Measurements from ENCODE around the gene CD82.

CD82 gene

DNA sequence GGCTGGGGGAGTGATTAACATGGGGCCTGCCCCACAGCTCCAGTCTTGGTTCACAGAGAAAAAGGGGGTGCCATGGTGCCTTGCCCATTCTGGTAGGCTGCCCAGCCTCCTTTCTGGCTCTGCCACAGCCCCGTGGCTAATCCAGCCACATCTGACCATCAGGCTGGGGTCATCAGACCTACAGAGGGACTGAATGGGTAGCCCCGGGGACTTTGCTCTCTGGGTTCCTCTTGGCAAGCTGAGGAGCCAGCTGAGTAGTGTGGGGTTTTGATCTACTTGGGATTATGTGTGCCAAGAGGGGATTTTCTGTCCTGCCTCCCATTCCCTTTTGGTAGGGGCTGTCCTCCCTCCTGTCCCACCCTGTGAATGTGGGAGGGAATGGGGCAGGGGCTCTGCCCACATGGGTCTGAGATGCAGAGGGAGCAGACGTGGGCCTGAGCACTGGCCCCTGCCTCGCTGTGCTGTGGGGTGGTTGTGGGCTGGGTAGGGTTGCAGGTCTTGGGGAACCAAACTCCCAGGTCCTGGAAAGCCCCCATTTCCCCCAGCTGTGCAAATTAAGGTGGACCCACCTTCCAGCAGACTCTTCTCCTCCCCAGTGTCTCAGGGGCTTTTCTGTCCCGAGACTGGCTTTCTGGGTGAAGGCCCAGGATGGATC, 32.0 kb downstream of the CD82 start:
- DNase-seq (ENCODE audit: low read depth in 2 of 2, low spot score in 1 of 2), result no peak

DNA sequence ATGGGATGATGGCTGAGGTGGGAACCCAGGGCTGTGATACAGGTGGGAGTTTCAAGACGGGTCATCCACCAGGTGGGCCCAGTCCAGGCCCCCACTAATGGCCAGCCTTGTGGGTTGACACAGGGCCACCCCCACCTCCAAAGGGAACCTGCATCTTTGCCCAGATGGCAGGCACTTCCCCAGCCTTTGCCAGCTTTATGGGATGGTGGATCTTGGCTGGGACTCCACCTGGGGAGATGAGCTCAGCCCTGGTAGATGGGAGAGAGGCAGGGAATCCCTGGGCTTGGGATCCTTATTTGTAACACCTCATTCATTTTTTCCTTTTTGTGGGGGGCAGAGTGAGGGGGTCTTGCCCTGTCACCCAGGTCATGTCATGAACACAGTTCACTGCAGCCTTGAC, 33.4 kb downstream of the CD82 start:
- DNase-seq (ENCODE audit: low read depth in 2 of 2, low spot score in 1 of 2), result no peak

DNA sequence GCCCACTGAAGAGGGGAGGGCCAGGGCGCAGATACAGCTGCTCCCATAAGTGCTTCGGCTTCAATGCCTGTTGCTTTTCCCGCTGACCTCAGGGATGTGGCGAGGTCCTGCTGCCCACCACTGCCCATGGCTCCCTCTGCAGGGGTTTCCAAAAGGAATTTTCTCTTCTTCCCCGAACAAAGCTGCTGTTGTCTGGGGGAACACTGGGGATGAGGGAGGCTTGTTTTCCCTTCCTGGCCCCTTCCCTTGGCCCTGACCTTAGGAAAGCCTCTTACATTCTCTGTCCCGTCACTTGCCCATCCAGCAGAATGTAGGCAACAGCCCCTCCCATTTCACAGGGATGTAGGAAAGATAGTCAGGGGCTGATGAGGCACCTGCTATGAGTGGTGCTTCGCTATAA, 34.8 kb downstream of the CD82 start:
- no peak for DNase-seq (ENCODE audit: low read depth in 2 of 2, low spot score in 1 of 2)

DNA sequence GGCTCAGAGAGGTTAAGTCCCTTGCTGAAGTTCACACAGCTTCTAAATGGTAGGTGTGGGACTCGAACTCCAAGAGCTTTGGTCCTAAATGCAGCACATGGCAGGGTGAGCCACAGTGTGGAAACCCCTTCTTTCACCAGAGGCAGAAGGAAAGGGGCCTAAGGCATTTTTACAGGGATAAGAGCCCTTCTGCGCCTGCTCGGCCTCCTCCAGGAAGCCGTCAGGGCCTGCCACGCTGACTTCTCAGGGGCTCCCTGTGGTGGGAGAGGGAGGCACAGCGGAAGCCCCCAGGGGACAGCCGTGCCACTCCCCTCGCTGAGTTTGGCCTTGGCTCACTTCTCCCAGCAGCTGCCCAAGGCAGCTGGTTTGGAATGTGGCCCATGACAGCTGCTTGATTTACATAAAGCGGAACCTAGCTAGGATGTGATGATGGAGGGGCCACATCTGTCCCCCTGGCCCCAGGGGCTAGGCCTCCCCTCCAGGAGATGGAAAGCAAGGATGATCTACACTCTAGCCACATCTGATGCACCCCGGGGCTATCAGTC, 35.4 kb downstream of the CD82 start:
- DNase-seq (ENCODE audit: low read depth in 2 of 2, low spot score in 1 of 2), result no peak

DNA sequence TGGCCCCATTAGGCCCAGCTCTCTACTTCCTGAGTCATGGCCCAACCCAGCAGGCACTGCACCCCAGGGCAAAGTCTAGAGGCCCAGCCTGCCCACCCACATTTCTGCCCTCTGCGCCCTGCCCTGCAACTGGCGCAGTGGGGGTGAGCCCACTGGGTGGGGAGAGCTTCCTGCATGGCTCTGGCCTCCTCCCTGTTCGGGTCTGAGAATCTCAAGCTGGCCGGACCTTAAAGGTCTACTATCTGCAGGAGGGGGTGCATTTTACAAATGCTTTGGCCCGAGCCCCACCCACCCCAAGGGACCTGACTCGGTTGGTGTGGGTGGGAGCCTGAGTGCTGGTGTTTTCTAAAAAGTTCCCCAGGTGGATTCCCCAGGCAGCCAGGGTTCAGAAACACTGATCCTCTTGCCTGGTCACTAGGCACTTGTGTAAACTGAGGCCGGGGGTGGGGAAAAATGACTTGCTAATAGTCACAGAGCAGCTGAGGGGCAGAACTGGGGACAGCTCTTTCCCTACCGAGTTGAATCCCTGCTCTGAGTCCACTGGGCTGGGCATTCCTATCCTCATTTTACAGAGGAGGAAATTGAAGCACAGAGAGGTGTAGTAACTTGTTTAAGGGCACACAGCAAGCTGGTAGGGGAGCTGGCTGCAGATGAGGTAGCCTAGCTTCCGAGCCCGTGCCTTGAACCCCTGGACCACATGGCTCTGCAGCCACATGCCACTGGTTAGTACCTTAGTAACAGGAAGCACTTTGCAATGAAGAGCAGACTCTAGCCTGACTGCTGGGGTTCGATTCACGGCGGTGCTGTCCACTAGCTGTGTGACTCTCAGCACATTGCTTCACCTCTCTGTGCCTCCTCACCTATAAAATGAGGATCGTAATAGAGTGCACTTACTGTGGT, 36.3 kb downstream of the CD82 start:
- DNase-seq (ENCODE audit: low read depth in 2 of 2, low spot score in 1 of 2), result no peak

DNA sequence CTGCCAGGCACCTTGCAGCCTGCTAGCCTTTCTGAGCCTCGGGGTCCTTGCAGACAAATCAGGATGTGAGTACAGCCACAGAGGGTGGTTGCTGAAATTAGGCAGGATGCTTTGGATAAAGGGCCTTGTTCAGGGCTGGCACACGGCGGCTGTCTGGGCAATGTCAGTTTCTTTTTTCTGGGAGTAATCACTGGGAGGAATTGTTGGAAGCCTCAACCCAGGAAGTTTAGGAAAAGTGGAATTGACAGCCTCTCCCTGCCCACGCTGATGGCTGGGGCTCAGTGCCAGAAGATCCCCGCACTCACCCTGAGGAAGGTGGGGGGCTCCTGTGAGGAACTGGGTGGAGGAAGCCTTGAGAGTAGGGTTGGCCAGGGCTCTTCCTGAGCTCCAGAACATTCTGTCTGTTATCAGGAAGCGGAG, 37.4 kb downstream of the CD82 start:
- DNase-seq (ENCODE audit: low read depth in 2 of 2, low spot score in 1 of 2), result no peak

DNA sequence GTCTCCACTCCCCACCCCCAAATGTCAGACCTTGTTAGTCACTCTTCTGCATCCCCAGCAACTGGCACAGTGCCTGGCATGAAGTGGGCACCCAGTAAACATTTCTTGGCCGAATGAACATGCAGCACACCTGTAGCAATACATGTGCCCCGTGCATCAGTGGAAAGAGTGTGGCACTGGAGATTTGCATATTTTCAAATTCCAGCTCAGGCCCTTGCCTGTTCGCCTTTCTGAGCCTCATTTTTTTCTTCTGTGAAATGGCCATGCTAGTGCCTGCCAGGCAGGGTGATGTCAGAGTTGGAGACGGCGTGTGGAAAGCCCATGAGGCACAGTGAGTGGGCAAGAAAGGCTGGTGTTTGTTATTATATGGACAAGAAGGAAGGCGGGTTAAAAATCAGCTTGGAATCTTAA, 38.7 kb downstream of the CD82 start:
- no peak for DNase-seq (ENCODE audit: low read depth in 2 of 2, low spot score in 1 of 2)

DNA sequence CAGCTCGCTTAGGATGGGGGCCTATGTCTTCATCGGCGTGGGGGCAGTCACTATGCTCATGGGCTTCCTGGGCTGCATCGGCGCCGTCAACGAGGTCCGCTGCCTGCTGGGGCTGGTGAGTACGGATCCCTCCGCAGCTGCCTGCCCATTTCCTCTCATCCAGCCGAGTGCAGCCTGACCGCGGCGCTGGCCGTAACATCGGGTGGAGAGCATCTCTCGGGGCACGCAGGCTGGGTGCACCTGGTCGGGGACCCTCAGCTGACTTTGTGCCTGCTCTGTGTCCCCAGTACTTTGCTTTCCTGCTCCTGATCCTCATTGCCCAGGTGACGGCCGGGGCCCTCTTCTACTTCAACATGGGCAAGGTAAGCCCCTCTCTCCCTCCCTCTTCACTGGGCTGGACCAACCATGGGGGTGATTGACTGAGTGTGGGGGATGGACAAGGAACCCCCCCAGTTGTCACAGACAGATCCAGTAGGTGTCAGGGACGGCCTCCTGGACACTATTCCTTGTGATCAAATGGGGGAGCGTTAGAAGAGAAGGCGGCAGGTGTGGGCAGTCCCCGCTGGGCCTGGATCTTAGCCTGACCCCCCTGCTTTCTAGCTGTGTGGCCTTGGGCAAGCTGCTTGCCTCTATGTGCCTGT, 39.7 kb downstream of the CD82 start:
- DNase-seq (ENCODE audit: low read depth in 2 of 2, low spot score in 1 of 2), result no peak

DNA sequence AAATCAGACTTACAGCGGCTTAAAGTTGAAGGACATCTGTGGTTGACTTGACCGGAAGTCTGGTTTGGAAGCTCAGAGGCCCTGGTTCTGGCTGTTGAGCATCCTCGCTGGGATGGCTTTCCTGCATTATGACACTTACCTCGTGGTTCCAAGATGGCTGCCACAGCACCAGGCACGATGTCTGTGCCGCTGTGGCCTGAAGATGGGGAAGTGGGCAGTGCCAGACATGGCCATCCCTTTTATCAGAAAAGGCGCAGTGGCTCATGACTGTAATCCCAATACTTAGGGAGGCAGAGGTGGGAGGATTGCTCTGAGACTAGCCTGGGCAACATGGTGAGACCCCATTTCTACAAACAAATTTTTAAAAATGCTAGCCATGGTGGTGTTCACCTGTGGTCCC, 40.5 kb downstream of the CD82 start:
- DNase-seq (ENCODE audit: low read depth in 2 of 2, low spot score in 1 of 2), result no peak

DNA sequence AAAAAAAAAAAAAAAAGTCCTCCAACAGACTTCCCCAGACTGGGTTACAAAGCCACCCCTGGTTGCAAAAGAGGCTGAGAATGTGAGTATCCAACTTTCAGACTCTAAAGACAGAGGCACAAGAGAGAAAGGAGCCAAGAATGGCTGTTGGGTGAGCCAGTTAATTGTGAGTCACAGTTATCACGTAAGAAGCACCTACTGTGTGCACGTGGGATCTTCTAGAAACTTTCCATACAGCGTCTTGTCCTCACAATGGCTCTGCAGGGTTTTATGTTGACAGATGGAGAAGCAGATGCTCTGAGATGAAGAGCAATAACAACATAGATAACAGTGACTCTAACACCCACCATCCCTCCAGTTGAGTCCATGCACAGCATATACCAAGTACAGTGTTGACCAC, 41.0 kb downstream of the CD82 start:
- no peak for DNase-seq (ENCODE audit: low read depth in 2 of 2, low spot score in 1 of 2)

DNA sequence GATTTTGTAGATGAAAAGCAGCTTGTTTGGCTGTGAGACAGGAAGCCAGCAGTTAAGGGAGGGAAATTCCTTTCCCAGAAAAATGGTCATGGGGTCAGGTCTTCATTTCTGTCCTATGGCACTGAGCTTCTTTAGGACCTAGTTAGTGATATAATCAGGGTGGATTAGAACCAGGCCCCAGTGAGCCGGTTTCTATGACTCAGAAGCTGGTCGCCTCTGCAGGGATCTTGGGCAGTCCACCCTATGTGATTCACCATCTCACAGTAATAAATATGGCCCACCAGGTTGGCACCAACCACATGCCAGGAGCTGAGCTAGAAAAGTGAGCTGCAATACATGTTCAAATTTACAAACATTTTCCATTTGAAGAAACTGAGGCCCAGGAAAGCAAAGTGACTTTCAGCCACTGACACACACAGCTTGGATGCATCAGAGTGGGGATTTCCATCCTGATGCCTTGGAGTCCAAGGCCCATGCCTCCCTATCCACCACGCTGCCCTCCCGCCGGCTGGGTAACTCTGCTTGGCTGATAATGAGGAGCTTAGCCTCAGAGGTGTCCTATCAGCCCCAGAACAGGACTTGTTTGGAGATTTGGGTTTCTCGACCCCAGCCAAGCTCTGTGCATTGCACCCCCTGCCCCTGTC, 42.0 kb downstream of the CD82 start:
- DNase-seq (ENCODE audit: low read depth in 2 of 2, low spot score in 1 of 2), result no peak

DNA sequence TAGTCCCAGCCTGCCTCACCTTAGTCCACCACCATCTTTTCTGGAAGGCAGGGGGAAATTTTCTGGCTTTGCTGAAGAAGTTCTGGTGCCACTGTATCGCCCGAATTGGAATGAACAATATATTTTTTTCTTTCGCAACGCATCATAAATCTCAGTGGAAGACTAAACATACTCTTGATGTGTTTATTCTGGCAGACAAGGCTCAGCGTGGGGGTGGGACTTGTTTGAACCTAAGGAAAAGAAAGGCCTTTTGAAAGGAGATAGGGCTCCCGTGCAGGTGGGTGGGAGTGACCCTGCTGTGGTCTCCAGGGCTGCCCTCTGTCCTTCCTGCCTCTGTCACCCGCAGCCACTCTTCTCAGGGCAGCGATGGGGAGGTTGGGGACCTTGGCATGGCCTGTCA, 42.5 kb downstream of the CD82 start:
- no peak for DNase-seq (ENCODE audit: low read depth in 2 of 2, low spot score in 1 of 2)

DNA sequence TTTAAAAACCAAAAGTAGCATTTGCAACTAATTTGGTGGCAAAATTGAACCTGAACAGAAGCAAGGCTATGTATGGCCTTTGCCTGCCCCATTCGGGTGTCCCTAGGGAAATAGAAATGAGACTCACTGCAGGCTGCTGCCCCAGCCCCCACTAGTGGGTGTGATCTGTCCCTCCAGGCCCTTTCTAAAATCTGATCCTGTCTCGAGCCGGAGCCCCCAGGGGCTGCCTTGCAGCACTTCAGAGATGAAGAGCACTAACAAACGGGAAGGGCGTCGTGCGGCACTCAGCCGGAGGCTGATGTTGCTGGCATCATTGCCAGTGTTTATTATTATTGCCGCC, 43.2 kb downstream of the CD82 start:
- DNase-seq (ENCODE audit: low read depth in 2 of 2, low spot score in 1 of 2), result no peak

DNA sequence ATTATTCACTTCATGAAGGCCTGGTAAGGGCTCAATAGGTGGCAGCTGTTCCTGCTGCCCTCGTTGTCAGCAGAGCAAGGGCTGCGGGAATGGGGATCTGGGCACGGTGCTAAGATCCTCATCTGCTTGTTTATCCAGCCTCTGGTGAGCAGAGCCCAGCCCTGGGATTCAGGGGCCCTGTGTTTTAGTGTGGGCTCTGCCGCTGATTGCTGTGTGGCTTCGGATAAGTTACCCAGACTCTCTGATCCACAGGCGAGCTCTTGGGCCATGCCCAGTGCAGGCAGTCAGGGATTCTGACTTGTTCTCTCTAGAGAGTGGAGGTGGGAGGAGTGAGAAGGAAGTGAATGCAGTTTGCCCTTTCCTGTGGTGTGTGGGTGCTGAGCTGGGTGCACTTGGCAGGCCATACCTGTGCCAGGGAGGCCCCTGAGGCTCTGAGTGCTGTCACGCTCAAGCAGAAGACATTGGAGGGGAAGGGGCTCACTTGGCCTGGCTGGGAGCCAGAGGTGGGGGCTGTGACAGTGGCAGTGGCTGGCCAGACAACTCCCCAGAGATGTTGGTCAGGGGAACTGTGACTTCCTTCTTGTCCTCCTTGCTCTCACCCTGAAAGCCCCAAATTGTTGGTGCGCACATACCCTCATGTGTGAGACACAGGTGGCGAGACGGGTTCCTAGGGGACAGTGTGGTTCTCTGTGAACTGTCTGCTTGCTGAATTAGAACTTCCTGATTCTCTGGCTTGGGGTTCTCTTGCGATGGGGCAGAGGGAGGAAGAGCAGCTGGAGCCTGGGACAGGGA, 43.7 kb downstream of the CD82 start:
- DNase-seq (ENCODE audit: low read depth in 2 of 2, low spot score in 1 of 2), result no peak

DNA sequence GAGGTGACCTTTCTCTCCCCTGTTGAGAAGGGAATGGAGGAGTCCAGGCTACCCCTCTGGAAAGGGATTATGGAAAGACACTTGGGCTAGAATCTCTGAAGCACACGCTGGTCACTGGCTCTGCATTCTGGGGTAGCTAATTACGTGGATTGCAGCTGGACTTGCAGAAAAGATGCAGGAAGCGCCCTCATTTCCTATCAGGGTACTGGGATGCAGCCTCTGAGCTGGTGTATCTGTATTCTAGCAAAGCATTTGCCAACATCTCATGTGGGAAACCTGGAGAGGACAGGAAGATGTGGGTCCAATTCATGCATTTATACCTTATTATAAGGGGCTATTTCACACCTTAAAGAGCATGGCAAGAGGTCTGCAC, 44.3 kb downstream of the CD82 start:
- no peak for DNase-seq (ENCODE audit: low read depth in 2 of 2, low spot score in 1 of 2)

DNA sequence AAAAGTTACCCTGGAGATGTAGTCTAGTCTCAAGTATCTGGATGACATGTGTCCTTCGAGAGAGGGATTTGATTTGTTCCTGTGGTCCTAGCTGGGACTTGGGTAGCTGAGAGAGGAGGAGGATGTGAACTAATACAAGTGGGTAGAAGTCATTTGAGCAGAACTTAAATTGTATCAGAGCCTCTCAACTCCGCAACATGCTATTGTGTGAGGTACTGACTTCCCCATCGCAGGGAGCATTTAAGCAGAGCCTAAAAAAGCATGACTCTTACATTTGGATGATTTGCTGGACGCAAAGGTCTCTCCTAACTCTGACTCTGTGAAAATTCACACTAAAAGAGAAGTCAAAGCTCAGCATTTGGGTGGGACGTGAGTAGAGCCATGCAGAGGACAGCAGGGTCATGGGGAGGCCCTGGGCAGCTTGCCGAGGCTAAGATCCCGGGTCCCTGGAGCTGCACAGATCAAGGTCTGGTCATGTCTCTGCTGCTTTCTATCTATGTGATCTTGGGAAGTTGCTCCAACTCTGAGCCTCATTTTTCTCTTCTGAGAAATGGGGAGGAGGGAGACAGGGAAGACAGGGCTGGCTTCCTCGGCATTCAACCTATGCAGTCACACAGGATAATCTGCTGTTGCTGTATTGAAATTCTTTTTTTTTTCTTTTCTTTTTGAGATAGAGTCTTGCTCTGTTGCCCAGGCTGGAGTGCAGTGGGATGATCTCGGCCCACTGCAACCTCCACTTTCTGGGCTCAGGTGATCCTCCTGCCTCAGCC, 44.9 kb downstream of the CD82 start:
- no peak for DNase-seq (ENCODE audit: low read depth in 2 of 2, low spot score in 1 of 2)

DNA sequence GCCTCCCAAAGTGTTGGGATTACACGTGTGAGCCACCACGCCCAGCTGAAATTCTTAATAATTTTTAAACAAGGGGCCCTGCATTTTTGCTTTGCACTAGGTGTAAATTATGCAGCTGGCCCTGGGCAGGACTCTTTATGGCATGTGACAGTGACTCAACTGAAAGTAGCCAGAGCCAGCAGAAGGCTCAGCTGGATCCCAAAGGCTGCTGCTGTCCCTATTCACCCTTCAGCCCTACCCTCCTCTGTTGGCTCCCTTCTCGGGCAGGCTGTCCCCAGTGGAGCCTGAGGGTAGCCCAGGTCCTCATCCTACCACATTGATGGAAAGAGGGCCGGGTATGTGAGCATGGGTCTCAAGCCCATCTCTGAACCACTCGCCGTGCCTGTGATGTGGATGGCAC, 45.6 kb downstream of the CD82 start:
- no peak for DNase-seq (ENCODE audit: low read depth in 2 of 2, low spot score in 1 of 2)

DNA sequence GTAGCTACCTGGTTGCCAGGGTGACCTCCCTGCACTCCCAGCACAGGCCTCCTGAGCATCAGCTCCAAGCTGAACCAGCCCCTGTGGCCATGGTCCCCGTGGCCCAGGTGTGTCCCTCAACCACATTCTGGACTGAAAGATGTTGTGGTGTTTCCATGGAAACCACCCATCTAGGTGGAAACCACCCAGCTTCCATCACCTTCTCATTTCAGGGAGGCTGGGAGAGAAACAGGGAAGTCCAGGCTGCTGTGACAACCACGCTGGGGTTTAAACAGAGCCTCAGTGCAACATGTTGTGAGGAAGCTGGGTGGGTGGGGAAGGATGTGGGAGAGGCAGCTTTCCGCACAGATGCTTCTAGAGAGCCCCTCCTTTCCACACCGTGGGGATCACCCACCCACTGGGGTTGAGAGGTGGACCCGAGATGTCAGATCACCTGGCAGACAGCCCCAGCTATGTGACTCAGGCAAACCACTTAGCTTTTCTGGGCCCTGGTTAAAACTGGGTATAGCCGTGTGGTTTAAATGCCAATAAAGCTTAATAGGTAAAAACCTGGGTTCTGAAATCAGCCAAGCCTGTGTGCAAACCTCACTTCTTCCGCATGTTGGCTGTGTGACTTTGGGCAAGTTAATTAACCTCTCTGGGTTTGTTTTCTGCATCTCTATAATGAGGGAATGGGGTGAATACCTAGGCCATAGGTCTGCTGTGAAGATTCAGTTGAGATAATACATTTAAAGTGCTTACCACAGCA, 46.4 kb downstream of the CD82 start:
- DNase-seq (ENCODE audit: low read depth in 2 of 2, low spot score in 1 of 2), result peak; percentile 59 to 69

DNA sequence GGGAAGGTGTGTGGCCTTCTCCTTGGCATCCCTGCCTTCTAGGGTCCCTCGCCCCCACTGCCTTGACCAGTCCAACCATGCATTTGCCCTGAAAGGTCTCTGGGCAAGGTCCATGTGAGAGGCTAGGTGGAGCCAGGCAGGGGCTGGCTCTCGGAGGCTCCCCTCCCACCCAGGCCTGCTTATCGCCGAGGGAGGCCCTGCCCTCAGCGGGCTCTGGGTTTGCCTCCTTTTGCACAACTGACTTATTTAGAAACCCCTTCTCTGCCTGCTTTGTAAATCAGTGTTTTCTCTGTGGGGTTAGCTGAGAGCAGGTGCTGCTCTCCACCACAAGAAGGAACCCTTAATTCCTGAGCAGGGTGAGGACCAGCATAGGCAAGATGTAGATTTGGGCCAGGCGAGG, 47.7 kb downstream of the CD82 start:
- DNase-seq (ENCODE audit: low read depth in 2 of 2, low spot score in 1 of 2), result no peak

Data from stimulated activated CD8-positive, alpha-beta memory T cell treated with anti-CD3 and anti-CD28 coated beads, Interleukin-4, amount 100 ng/mL, for 4 hours (primary cell).